Gastroesophageal sphincter (tissue), 4 donors: Measurements from ENCODE around the gene SMC6. TPM values are rescaled to one million over a fixed set of nuclear protein-coding genes. Genes with fewer than 3 reads are reported as not detected.
A peak's percentile ranks its signal among the peaks of the same experiment; 100 is the strongest.

Source experiments
- ATAC-seq: fragments of 150-250 bp; one replicate; pipeline ENCODE4 v1.9.1; 2016; ENCODE audit warnings: mild to moderate bottlenecking, moderate library complexity
- H3K27ac ChIP-seq, 4 donors: fragments of 200-600 bp; sonication (generic) in 3 of 4; 1 replicate in 3 of 4; 2 replicates in 1 of 4; pipeline ENCODE4 v1.5.1; 2016 to 2019
- H3K27me3 ChIP-seq: fragments of 200-600 bp; sonication (generic); one replicate; pipeline ENCODE4 v1.5.1; 2019
- H3K36me3 ChIP-seq, 2 donors: fragments of 200-600 bp; sonication (generic); one replicate each; pipeline ENCODE4 v1.5.1; 2019; ENCODE audit warnings: control low read depth in 1 of 2
- H3K4me1 ChIP-seq, 3 donors: fragments of 200-600 bp; sonication (generic); 1 replicate in 2 of 3; 2 replicates in 1 of 3; pipeline ENCODE4 v1.5.1; 2016 to 2019; ENCODE audit warnings: control low read depth in 2 of 3
- H3K4me3 ChIP-seq, 2 donors: fragments of 200-600 bp; sonication (generic); one replicate each; pipeline ENCODE4 v1.5.1; 2019; ENCODE audit warnings: mild to moderate bottlenecking in 1 of 2, moderate library complexity in 1 of 2
- H3K9me3 ChIP-seq, 3 donors: fragments of 200-600 bp; sonication (generic); one replicate each; pipeline ENCODE4 v1.5.1; 2017 to 2019; ENCODE audit warnings: control low read depth in 2 of 3
- CTCF ChIP-seq, 4 experiments: fragments of 200-600 bp in 2 of 4; fragments of 450-650 bp in 2 of 4; sonication (generic) in 1 of 4; IDR thresholded peaks; one replicate each; pipeline ENCODE4 v1.5.1; 2017 to 2019; ENCODE audit warnings: antibody characterized with exemption in 4 of 4, mild to moderate bottlenecking in 2 of 4, moderate library complexity in 2 of 4
- EP300 ChIP-seq: sonication (generic); formaldehyde crosslinking; IDR thresholded peaks from one replicate; pipeline ENCODE4 v1.6.1; 2017; ENCODE audit warnings: antibody characterized with exemption, mild to moderate bottlenecking
- POLR2A ChIP-seq, 2 donors: fragments of 450-650 bp; IDR thresholded peaks; one replicate each; pipeline ENCODE4 v1.6.1; 2017; ENCODE audit warnings: antibody characterized with exemption in 2 of 2, mild to moderate bottlenecking in 2 of 2, moderate library complexity in 1 of 2
- POLR2AphosphoS5 ChIP-seq: sonication (generic); formaldehyde crosslinking; IDR thresholded peaks from one replicate; pipeline ENCODE4 v1.6.1; 2017; ENCODE audit warnings: antibody characterized with exemption
- WGBS, 2 donors: methylation state at CpG; one replicate each; pipeline ENCODE4 v1.1.5; 2018; ENCODE audit warnings: low coverage in 1 of 2; 5-methylcytosine and 5-hydroxymethylcytosine counted together
- total RNA-seq, 4 donors: library from RNA; depleted of rRNA; stranded (reverse); fragments of >200 nt; gene quantifications; one replicate each; pipeline ENCODE4 v1.1.0, GENCODE V29; 2016

The SMC6 gene
- total RNA-seq, 4 donors from 2014 or later, result 11.2 to 16.7 (median 14.1) TPM

GRCh38 chr2:17758118-17758517 lies 4.5 kb upstream of the SMC6 start:
- ATAC-seq, result no peak
- H3K27ac ChIP-seq, result no peak overlapping the region
- H3K36me3 ChIP-seq, result no peaks in the 10 kb centered on the region
- H3K4me3 ChIP-seq, result no peak overlapping the region
- TF ChIP-seq EP300 (no peak), CTCF (IDR thresholded peaks at IDR 0.05) (no peak), POLR2AphosphoS5 (no peak), POLR2A (IDR thresholded peaks at IDR 0.05) (no peak)
- WGBS, 2 donors, result 76 to 94% methylated on average over 3 of the region's 3 CpGs
- H3K4me1 ChIP-seq, result peaks cover 0 to 9% (median 3%) of the 10 kb centered on the region in 3 donors
- H3K9me3 ChIP-seq, result no peaks in the 10 kb centered on the region
- no peaks in the 10 kb centered on the region for H3K27me3 ChIP-seq

- Histone ChIP-seq H3K36me3 (no peaks in the 10 kb centered on the region), H3K27me3 (no peaks in the 10 kb centered on the region), H3K4me1 (peaks cover 0 to 15% (median 7%) of the 10 kb centered on the region in 3 donors), H3K4me3 (no peak overlapping the region), H3K9me3 (no peaks in the 10 kb centered on the region), H3K27ac (no peak overlapping the region)
- 52 to 81% methylated on average over 2 of the region's 2 CpGs for WGBS, 2 donors
- no peak for ATAC-seq
- TF ChIP-seq POLR2AphosphoS5, result no peak
- TF ChIP-seq EP300, result no peak
- no peak for TF ChIP-seq CTCF (IDR thresholded peaks at IDR 0.05)
- no peak for TF ChIP-seq POLR2A (IDR thresholded peaks at IDR 0.05)
These were observed 3.7 kb upstream of the SMC6 start for GRCh38 chr2:17757321-17757720.

- H3K36me3 ChIP-seq, result no peaks in the 10 kb centered on the region
- H3K4me3 ChIP-seq, result no peak overlapping the region
- H3K9me3 ChIP-seq, result no peaks in the 10 kb centered on the region
- no peak overlapping the region for H3K27ac ChIP-seq
- WGBS, 2 donors, result 84 to 85% methylated on average over 6 of the region's 6 CpGs
- TF ChIP-seq EP300 (no peak), CTCF (IDR thresholded peaks at IDR 0.05) (no peak), POLR2AphosphoS5 (no peak)
- H3K4me1 ChIP-seq, result peaks cover 0 to 21% (median 8%) of the 10 kb centered on the region in 3 donors
- no peak for ATAC-seq
- no peaks in the 10 kb centered on the region for H3K27me3 ChIP-seq
These were observed 3.1 kb upstream of the SMC6 start for GRCh38 chr2:17756668-17757067.

GRCh38 chr2:17754773-17755425 lies 1.3 kb upstream of the SMC6 start:
- H3K27ac ChIP-seq, result peak overlapping the region in 2 of 4 donors; percentile 96
- no peaks in the 10 kb centered on the region for H3K27me3 ChIP-seq
- no peak for TF ChIP-seq EP300
- TF ChIP-seq POLR2A (IDR thresholded peaks at IDR 0.05), result no peak
- TF ChIP-seq POLR2AphosphoS5, result no peak
- TF ChIP-seq CTCF (IDR thresholded peaks at IDR 0.05), result no peak
- no peak for ATAC-seq
- H3K9me3 ChIP-seq, result no peaks in the 10 kb centered on the region
- peak overlapping the region in 1 of 2 donors; percentile 84 for H3K4me3 ChIP-seq
- H3K4me1 ChIP-seq, result peaks cover 0 to 21% (median 8%) of the 10 kb centered on the region in 3 donors
- H3K36me3 ChIP-seq, result no peaks in the 10 kb centered on the region
- 15 to 18% methylated on average over 8 of the region's 8 CpGs for WGBS, 2 donors
